Stimulated activated CD8-positive, alpha-beta memory T cell treated with anti-CD3 and anti-CD28 coated beads, Interleukin-7, amount 100 ng/mL, for 4 hours (primary cell): ENCODE measurements around the gene OR10G7.
"Not testable (repeated sequence)": the region's sequence is repeated elsewhere in the genome, so short reads cannot be mapped to it uniquely, and the experiment has no call there.

Experiments used
- DNase-seq, 2 donors: peaks; one replicate each; pipeline ENCODE4 v3.0.0-alpha.2; 2020; ENCODE audit warnings: low read depth in 2 of 2

The OR10G7 gene

DNA sequence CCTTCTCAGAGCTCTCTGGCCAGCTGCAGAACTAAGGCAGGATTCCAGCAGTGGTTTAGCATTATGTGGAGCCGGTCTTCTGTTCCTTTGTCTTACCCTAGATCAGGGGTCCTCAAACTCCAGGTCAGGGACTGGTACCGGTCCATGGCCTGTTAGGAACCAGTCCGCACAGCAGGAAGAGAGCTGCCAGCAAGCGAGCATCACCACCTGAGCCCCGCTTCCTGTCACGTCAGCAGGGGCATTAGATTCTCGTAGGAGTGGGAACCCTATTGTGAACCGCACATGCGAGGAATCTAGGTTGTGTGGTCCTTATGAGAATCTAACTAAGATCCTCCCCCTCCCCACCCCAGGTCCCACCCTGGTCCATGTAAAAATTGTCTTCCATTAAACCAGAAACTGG is 1.6 kb downstream of the OR10G7 start:
- DNase-seq: no peak

DNA sequence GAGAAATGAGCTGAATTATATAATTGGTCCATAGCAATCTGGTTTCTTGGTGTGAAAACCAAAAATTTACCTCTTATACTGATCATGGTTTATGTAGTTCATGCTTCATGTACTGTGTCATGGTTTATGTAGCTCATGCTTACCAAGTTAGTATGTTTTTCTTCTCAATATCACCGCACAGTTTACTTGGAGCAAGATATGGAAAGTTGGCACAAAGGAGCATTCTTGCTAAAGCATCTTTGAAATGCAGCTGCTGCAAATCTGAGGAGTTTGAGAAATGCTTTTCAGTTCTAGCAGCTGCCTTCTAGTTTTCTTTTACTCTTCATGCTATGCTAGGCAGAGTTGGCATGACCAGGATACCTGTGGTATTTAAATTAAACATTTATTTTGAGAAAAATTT is 4.5 kb downstream of the OR10G7 start:
- DNase-seq: no peak

- DNase-seq: no peak
Measured at GRCh38 chr11:124026498-124026897, 14.6 kb downstream of the OR10G7 start, which contains the start of gene OR10G8. Gene OR10G8 (plus strand): TSS chr11:124026798. CDS start chr11:124029623, 2,825 bp downstream.

DNA sequence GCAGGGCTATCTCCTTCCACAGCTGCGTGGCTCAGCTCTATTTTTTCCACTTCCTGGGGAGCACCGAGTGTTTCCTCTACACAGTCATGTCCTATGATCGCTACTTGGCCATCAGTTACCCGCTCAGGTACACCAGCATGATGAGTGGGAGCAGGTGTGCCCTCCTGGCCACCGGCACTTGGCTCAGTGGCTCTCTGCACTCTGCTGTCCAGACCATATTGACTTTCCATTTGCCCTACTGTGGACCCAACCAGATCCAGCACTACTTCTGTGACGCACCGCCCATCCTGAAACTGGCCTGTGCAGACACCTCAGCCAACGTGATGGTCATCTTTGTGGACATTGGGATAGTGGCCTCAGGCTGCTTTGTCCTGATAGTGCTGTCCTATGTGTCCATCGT is 25.3 kb downstream of the OR10G7 start:
- DNase-seq: not testable (repeated sequence)

GRCh38 chr11:124012697-124013096 is 28.4 kb downstream of the OR10G7 start, which contains the start of gene OR10G4:
Gene OR10G4 (plus strand): TSS chr11:124012997. CDS start chr11:124015575, 2,578 bp downstream.
- DNase-seq: no peak

DNA sequence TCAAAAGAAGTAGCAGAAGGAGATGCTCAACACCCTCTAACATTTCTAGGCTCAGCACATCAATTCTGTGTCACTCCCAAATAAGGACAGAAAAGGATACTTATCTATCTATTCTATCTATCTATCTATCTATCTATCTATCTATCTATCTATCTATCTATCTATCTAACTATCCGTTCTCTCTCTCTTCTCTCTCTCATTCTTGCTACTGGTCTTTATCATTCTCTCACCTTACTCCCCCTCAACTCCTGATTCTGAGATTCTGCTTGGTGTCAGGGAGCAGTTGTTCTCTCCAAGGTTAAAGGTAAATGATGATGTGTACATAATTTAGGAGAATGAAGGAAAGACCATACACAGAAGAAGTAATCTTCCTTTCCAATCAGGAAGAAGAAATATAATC is 46.0 kb downstream of the OR10G7 start, which contains the start of gene OR10G6:
Gene OR10G6, minus strand, starts transcription at position 43 of the 400 bp plus-strand sequence. Its CDS starts 0 bp downstream, at position 43.
- no peak for DNase-seq
